ENCODE data around the gene CFAP77.

CFAP77 gene

GRCh38 chr9:132460240-132460639, 50.2 kb downstream of the CFAP77 start:
- Histone ChIP-seq H2BK120ac (ENCODE audit: low read depth, low read length) (no peak overlapping the region), H2AK5ac (ENCODE audit: low read length, severe bottlenecking) (no peak overlapping the region), H3K4me1 (ENCODE audit: control insufficient read depth, insufficient read depth, low read depth, low read length) (no peaks in the 10 kb centered on the region), H3K9me3 (ENCODE audit: control insufficient read depth, low read length) (no peaks in the 10 kb centered on the region), H3K27ac (ENCODE audit: low read length, poor library complexity, severe bottlenecking) (no peak overlapping the region), H3K36me3 (ENCODE audit: control insufficient read depth in 1 of 2, insufficient read depth in 2 of 2, low read depth in 1 of 2, low read length in 2 of 2) (no peaks in the 10 kb centered on the region), H3K18ac (ENCODE audit: low read depth in 1 of 2, low read length in 2 of 2) (no peak overlapping the region), H3K23ac (ENCODE audit: low read length in 2 of 2) (no peak overlapping the region), H3K27me3 (ENCODE audit: control insufficient read depth in 1 of 2, insufficient read depth in 1 of 2, low read length in 2 of 2) (peaks cover 14 to 82% of the 10 kb centered on the region in 2 experiments), H4K8ac (ENCODE audit: low read length) (no peak overlapping the region), H3K9ac (ENCODE audit: low read length) (no peak overlapping the region), H2BK15ac (ENCODE audit: low read depth, poor library complexity, severe bottlenecking) (no peak overlapping the region), H3K4ac (ENCODE audit: low read depth in 1 of 2, low read length in 2 of 2) (no peak overlapping the region), H3K4me3 (ENCODE audit: insufficient read depth in 1 of 2, low read depth in 1 of 2, low read length in 2 of 2) (no peak overlapping the region), H2BK5ac (ENCODE audit: low read depth, low read length, poor library complexity, severe bottlenecking) (no peak overlapping the region), H4K91ac (ENCODE audit: low read length) (no peak overlapping the region), H3K14ac (ENCODE audit: low read length in 2 of 2) (no peak overlapping the region), H2AFZ (ENCODE audit: low read depth, low read length) (no peak overlapping the region), H3K4me2 (ENCODE audit: low read length, poor library complexity, severe bottlenecking) (no peak overlapping the region), H3K79me1 (replicated peaks; ENCODE audit: low read length, poor library complexity, severe bottlenecking) (no peaks in the 10 kb centered on the region), H2BK12ac (ENCODE audit: low read length in 2 of 2) (no peak overlapping the region)
- WGBS = 100% methylated on average over 1 of the region's 2 CpGs
- DNase-seq = no peak

DNA sequence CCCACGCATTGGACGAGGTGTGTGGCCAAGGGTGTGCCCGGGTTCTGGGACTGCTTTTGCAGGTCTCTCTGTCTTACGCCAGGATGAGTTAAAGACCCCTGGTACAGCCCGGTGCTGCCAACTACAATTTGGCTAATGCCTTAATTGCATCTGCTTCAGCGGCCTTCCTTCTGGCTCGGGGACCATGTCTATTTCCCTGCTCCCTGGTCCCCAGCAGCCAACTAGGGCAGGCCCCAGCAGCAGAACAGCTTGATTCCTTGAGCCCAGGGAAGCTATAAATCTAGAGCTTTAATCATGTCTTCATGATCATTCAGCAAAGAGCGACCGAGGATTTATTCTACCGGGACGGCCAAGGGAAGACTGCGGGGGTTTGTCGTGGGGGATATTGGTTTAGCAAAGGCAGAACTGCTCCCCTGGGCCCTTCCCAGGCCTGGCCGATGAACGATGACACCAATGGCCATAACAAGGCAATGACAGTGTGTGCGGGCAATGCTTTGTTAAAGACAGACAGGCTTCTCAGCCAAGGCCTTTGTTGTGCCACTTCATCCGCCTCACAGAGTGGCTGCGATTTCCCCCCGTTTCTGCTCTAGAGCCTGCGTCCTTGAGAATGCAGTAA, 51.4 kb downstream of the CFAP77 start:
- H3K27me3 ChIP-seq (ENCODE audit: control insufficient read depth in 1 of 2, insufficient read depth in 1 of 2, low read length in 2 of 2) = peaks cover 17 to 84% of the 10 kb centered on the region in 2 experiments
- no peak overlapping the region for H3K23ac ChIP-seq (ENCODE audit: low read length in 2 of 2)
- no peak overlapping the region for H3K9ac ChIP-seq (ENCODE audit: low read length)
- no peak overlapping the region for H2BK5ac ChIP-seq (ENCODE audit: low read depth, low read length, poor library complexity, severe bottlenecking)
- H3K9me3 ChIP-seq (ENCODE audit: control insufficient read depth, low read length) = no peaks in the 10 kb centered on the region
- H4K8ac ChIP-seq (ENCODE audit: low read length) = no peak overlapping the region
- no peak overlapping the region for H3K4ac ChIP-seq (ENCODE audit: low read depth in 1 of 2, low read length in 2 of 2)
- no peak overlapping the region for H4K91ac ChIP-seq (ENCODE audit: low read length)
- H3K36me3 ChIP-seq (ENCODE audit: control insufficient read depth in 1 of 2, insufficient read depth in 2 of 2, low read depth in 1 of 2, low read length in 2 of 2) = no peaks in the 10 kb centered on the region
- H3K18ac ChIP-seq (ENCODE audit: low read depth in 1 of 2, low read length in 2 of 2) = no peak overlapping the region
- no peak overlapping the region for H3K14ac ChIP-seq (ENCODE audit: low read length in 2 of 2)
- H3K27ac ChIP-seq (ENCODE audit: low read length, poor library complexity, severe bottlenecking) = no peak overlapping the region
- no peak for DNase-seq
- no peak overlapping the region for H2AFZ ChIP-seq (ENCODE audit: low read depth, low read length)
- no peak overlapping the region for H2BK12ac ChIP-seq (ENCODE audit: low read length in 2 of 2)
- no peak overlapping the region for H2BK120ac ChIP-seq (ENCODE audit: low read depth, low read length)
- 89% methylated on average over 20 of the region's 20 CpGs for WGBS
- no peak overlapping the region for H3K4me3 ChIP-seq (ENCODE audit: insufficient read depth in 1 of 2, low read depth in 1 of 2, low read length in 2 of 2)
- H3K79me1 ChIP-seq (replicated peaks; ENCODE audit: low read length, poor library complexity, severe bottlenecking) = no peaks in the 10 kb centered on the region
- H2BK15ac ChIP-seq (ENCODE audit: low read depth, poor library complexity, severe bottlenecking) = no peak overlapping the region
- H3K4me2 ChIP-seq (ENCODE audit: low read length, poor library complexity, severe bottlenecking) = no peak overlapping the region
- no peaks in the 10 kb centered on the region for H3K4me1 ChIP-seq (ENCODE audit: control insufficient read depth, insufficient read depth, low read depth, low read length)
- no peak overlapping the region for H2AK5ac ChIP-seq (ENCODE audit: low read length, severe bottlenecking)

DNA sequence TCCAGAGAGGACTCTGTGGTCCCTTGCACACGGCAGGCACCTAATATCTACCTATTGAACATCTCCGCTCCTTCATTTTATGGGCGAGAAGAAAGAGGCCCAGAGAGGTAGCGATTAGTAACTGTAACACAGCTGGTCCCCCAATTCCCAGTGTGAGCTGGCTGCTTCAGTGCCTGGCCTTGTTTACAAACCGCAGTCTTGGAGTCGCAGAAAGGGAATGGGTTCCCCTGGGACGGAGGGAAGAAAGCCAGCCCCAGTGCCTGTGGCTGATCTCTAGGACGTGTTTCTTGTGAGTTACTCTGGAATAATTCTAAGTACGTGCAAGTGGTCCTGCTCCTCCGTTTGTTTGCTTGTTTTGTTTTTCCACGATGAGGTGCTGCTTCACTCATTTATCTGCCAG, 52.0 kb downstream of the CFAP77 start:
- DNase-seq = no peak
- H3K4ac ChIP-seq (ENCODE audit: low read depth in 1 of 2, low read length in 2 of 2) = no peak overlapping the region
- H2AK5ac ChIP-seq (ENCODE audit: low read length, severe bottlenecking) = no peak overlapping the region
- H3K18ac ChIP-seq (ENCODE audit: low read depth in 1 of 2, low read length in 2 of 2) = no peak overlapping the region
- H4K8ac ChIP-seq (ENCODE audit: low read length) = no peak overlapping the region
- H2BK15ac ChIP-seq (ENCODE audit: low read depth, poor library complexity, severe bottlenecking) = no peak overlapping the region
- H3K27ac ChIP-seq (ENCODE audit: low read length, poor library complexity, severe bottlenecking) = no peak overlapping the region
- no peaks in the 10 kb centered on the region for H3K79me1 ChIP-seq (replicated peaks; ENCODE audit: low read length, poor library complexity, severe bottlenecking)
- no peaks in the 10 kb centered on the region for H3K9me3 ChIP-seq (ENCODE audit: control insufficient read depth, low read length)
- H3K27me3 ChIP-seq (ENCODE audit: control insufficient read depth in 1 of 2, insufficient read depth in 1 of 2, low read length in 2 of 2) = peaks cover 19 to 82% of the 10 kb centered on the region in 2 experiments
- no peaks in the 10 kb centered on the region for H3K4me1 ChIP-seq (ENCODE audit: control insufficient read depth, insufficient read depth, low read depth, low read length)
- H3K9ac ChIP-seq (ENCODE audit: low read length) = no peak overlapping the region
- H3K36me3 ChIP-seq (ENCODE audit: control insufficient read depth in 1 of 2, insufficient read depth in 2 of 2, low read depth in 1 of 2, low read length in 2 of 2) = no peaks in the 10 kb centered on the region
- no peak overlapping the region for H3K4me3 ChIP-seq (ENCODE audit: insufficient read depth in 1 of 2, low read depth in 1 of 2, low read length in 2 of 2)
- no peak overlapping the region for H2BK12ac ChIP-seq (ENCODE audit: low read length in 2 of 2)
- 85% methylated on average over 11 of the region's 11 CpGs for WGBS
- no peak overlapping the region for H3K4me2 ChIP-seq (ENCODE audit: low read length, poor library complexity, severe bottlenecking)
- H3K23ac ChIP-seq (ENCODE audit: low read length in 2 of 2) = no peak overlapping the region
- no peak overlapping the region for H2BK5ac ChIP-seq (ENCODE audit: low read depth, low read length, poor library complexity, severe bottlenecking)
- no peak overlapping the region for H2BK120ac ChIP-seq (ENCODE audit: low read depth, low read length)
- H4K91ac ChIP-seq (ENCODE audit: low read length) = no peak overlapping the region
- H2AFZ ChIP-seq (ENCODE audit: low read depth, low read length) = no peak overlapping the region
- H3K14ac ChIP-seq (ENCODE audit: low read length in 2 of 2) = no peak overlapping the region

- no peak overlapping the region for H4K91ac ChIP-seq (ENCODE audit: low read length)
- 82% methylated on average over 8 of the region's 9 CpGs for WGBS
- H2AK5ac ChIP-seq (ENCODE audit: low read length, severe bottlenecking) = no peak overlapping the region
- no peak overlapping the region for H3K4me2 ChIP-seq (ENCODE audit: low read length, poor library complexity, severe bottlenecking)
- H2BK15ac ChIP-seq (ENCODE audit: low read depth, poor library complexity, severe bottlenecking) = no peak overlapping the region
- no peak overlapping the region for H4K8ac ChIP-seq (ENCODE audit: low read length)
- H3K4ac ChIP-seq (ENCODE audit: low read depth in 1 of 2, low read length in 2 of 2) = no peak overlapping the region
- H3K27ac ChIP-seq (ENCODE audit: low read length, poor library complexity, severe bottlenecking) = no peak overlapping the region
- no peaks in the 10 kb centered on the region for H3K36me3 ChIP-seq (ENCODE audit: control insufficient read depth in 1 of 2, insufficient read depth in 2 of 2, low read depth in 1 of 2, low read length in 2 of 2)
- no peak overlapping the region for H3K14ac ChIP-seq (ENCODE audit: low read length in 2 of 2)
- no peaks in the 10 kb centered on the region for H3K4me1 ChIP-seq (ENCODE audit: control insufficient read depth, insufficient read depth, low read depth, low read length)
- H2BK12ac ChIP-seq (ENCODE audit: low read length in 2 of 2) = no peak overlapping the region
- H3K23ac ChIP-seq (ENCODE audit: low read length in 2 of 2) = no peak overlapping the region
- no peaks in the 10 kb centered on the region for H3K79me1 ChIP-seq (replicated peaks; ENCODE audit: low read length, poor library complexity, severe bottlenecking)
- no peak for DNase-seq
- H2BK5ac ChIP-seq (ENCODE audit: low read depth, low read length, poor library complexity, severe bottlenecking) = no peak overlapping the region
- H2BK120ac ChIP-seq (ENCODE audit: low read depth, low read length) = no peak overlapping the region
- H2AFZ ChIP-seq (ENCODE audit: low read depth, low read length) = no peak overlapping the region
- H3K27me3 ChIP-seq (ENCODE audit: control insufficient read depth in 1 of 2, insufficient read depth in 1 of 2, low read length in 2 of 2) = peaks cover 27 to 84% of the 10 kb centered on the region in 2 experiments
- H3K4me3 ChIP-seq (ENCODE audit: insufficient read depth in 1 of 2, low read depth in 1 of 2, low read length in 2 of 2) = no peak overlapping the region
- peaks cover 6% of the 10 kb centered on the region for H3K9me3 ChIP-seq (ENCODE audit: control insufficient read depth, low read length)
- H3K18ac ChIP-seq (ENCODE audit: low read depth in 1 of 2, low read length in 2 of 2) = no peak overlapping the region
- H3K9ac ChIP-seq (ENCODE audit: low read length) = no peak overlapping the region
Measured at GRCh38 chr9:132464547-132464946, 54.5 kb downstream of the CFAP77 start.
